Measurements from ENCODE around the gene NUDT15. TPM values are rescaled to one million over a fixed set of nuclear protein-coding genes. Genes with fewer than 3 reads are reported as not detected.
"Not testable (repeated sequence)": the region's sequence is repeated elsewhere in the genome, so short reads cannot be mapped to it uniquely, and the experiment has no call there.

The NUDT15 gene
- polyA plus RNA-seq, 2 of the 4 experiments (the other 2 are of a cell fraction) = 33.8 to 35.5 TPM

GRCh38 chr13:48054601-48055000 lies 17.1 kb downstream of the NUDT15 start:
- ChIA-PET POLR2A (no interaction called here), CTCF (no interaction called here)
- Histone ChIP-seq H3K4me3 (no peak overlapping the region), H3K27ac (no peak overlapping the region), H3K4me2 (no peak overlapping the region), H3K9me3 (no peaks in the 10 kb centered on the region), H3K4me1 (no peaks in the 10 kb centered on the region)
- WGBS (ENCODE audit: missing lambda C conversion rate) = 86% methylated on average over 6 of the region's 6 CpGs
- ATAC-seq (no peak), FAIRE-seq (no peak), DNase-seq (ENCODE audit: low read depth in 1 of 2, low spot score in 1 of 2) (no peak)
- TF ChIP-seq TFCP2L1 (CRISPR knock-in tag; IDR thresholded peaks at IDR 0.05) = no peak
- no peak for TF ChIP-seq HEYL (CRISPR knock-in tag; IDR thresholded peaks at IDR 0.05)
- TF ChIP-seq HDAC2 (IDR thresholded peaks at IDR 0.05) = no peak
- no peak for TF ChIP-seq RARB (CRISPR knock-in tag; IDR thresholded peaks at IDR 0.05)
- TF ChIP-seq ZFP36 (IDR thresholded peaks at IDR 0.05; ENCODE audit: borderline replicate concordance, partially characterized antibody) = no peak
- TF ChIP-seq MYC (IDR thresholded peaks at IDR 0.05; ENCODE audit: borderline replicate concordance, low read length) = no peak
- no peak for TF ChIP-seq MAZ (IDR thresholded peaks at IDR 0.05; ENCODE audit: borderline replicate concordance, low read depth, low read length)
- no peak for TF ChIP-seq KDM5A (IDR thresholded peaks at IDR 0.05)
- TF ChIP-seq SREBF2 (IDR thresholded peaks at IDR 0.05) = no peak
- no peak for TF ChIP-seq RAD21 (conservative IDR thresholded peaks at IDR 0.05 in 1 of 2, IDR thresholded peaks at IDR 0.05 in 1 of 2)

- no peak overlapping the region for H3K4me3 ChIP-seq
- CTCF ChIA-PET = no interaction called here
- FAIRE-seq = no peak
These were observed 18.2 kb downstream of the NUDT15 start for GRCh38 chr13:48055712-48056111.

GRCh38 chr13:48058536-48058935 lies 21.0 kb downstream of the NUDT15 start:
- ATAC-seq; POLR2A ChIA-PET; FAIRE-seq; CTCF ChIA-PET; H3K27ac ChIP-seq; DNase-seq (ENCODE audit: low read depth in 1 of 2, low spot score in 1 of 2); H3K4me3 ChIP-seq; H3K4me2 ChIP-seq; H3K4me1 ChIP-seq; H3K9me3 ChIP-seq: not testable (repeated sequence)
- 72% methylated on average over 5 of the region's 6 CpGs for WGBS (ENCODE audit: missing lambda C conversion rate)

More at GRCh38 chr13:48055712-48056111, 18.2 kb downstream of the NUDT15 start:
- Histone ChIP-seq H3K27ac (no peak overlapping the region), H3K9me3 (no peaks in the 10 kb centered on the region), H3K4me2 (no peak overlapping the region), H3K4me1 (no peaks in the 10 kb centered on the region)
- no peak for ATAC-seq
- no peak for DNase-seq (ENCODE audit: low read depth in 1 of 2, low spot score in 1 of 2)
- 90% methylated on average over 5 of the region's 5 CpGs for WGBS (ENCODE audit: missing lambda C conversion rate)
- POLR2A ChIA-PET = no interaction called here
- TF ChIP-seq ESRRA (IDR thresholded peaks at IDR 0.05; ENCODE audit: borderline replicate concordance, low read length) = no peak
- TF ChIP-seq NR3C1 (IDR thresholded peaks at IDR 0.05) = no peak
- no peak for TF ChIP-seq CEBPB (IDR thresholded peaks at IDR 0.05)
- no peak for TF ChIP-seq CHD4 (IDR thresholded peaks at IDR 0.05; ENCODE audit: borderline replicate concordance)
- TF ChIP-seq RAD21 (conservative IDR thresholded peaks at IDR 0.05 in 1 of 2, IDR thresholded peaks at IDR 0.05 in 1 of 2) = no peak
- no peak for TF ChIP-seq JUNB (IDR thresholded peaks at IDR 0.05)
- TF ChIP-seq NFE2L2 (conservative IDR thresholded peaks at IDR 0.05; ENCODE audit: low read length) = no peak
- no peak for TF ChIP-seq RFX5 (IDR thresholded peaks at IDR 0.05)
- no peak for TF ChIP-seq HOXB13 (CRISPR knock-in tag; IDR thresholded peaks at IDR 0.05; ENCODE audit: low read depth)
- TF ChIP-seq ELK1 (IDR thresholded peaks at IDR 0.05; ENCODE audit: low read depth, low read length) = no peak
- no peak for TF ChIP-seq BHLHE40 (IDR thresholded peaks at IDR 0.05; ENCODE audit: low read depth, low read length)
- TF ChIP-seq ZC3H11A (IDR thresholded peaks at IDR 0.05) = no peak
- no peak for TF ChIP-seq CBX2 (IDR thresholded peaks at IDR 0.05; ENCODE audit: borderline replicate concordance, low read depth)
- no peak for TF ChIP-seq NPAS2 (CRISPR knock-in tag; IDR thresholded peaks at IDR 0.05; ENCODE audit: borderline replicate concordance)
- no peak for TF ChIP-seq CTCF (IDR thresholded peaks at IDR 0.05)
- no peak for TF ChIP-seq CHD2 (IDR thresholded peaks at IDR 0.05; ENCODE audit: low read length, partially characterized antibody)
- TF ChIP-seq ZFP36 (IDR thresholded peaks at IDR 0.05; ENCODE audit: borderline replicate concordance, partially characterized antibody) = no peak

- FAIRE-seq; H3K4me1 ChIP-seq; POLR2A ChIA-PET; H3K4me2 ChIP-seq; H3K9me3 ChIP-seq; H3K4me3 ChIP-seq; H3K27ac ChIP-seq; DNase-seq (ENCODE audit: low read depth in 1 of 2, low spot score in 1 of 2); CTCF ChIA-PET; ATAC-seq: not testable (repeated sequence)
- WGBS (ENCODE audit: missing lambda C conversion rate) = 52% methylated on average over 5 of the region's 5 CpGs
These were observed 22.4 kb downstream of the NUDT15 start for GRCh38 chr13:48059951-48060350.

Measured in A549 (cell line).